Measurements from ENCODE around the gene DNM2. TPM values are rescaled to one million over a fixed set of nuclear protein-coding genes. Genes with fewer than 3 reads are reported as not detected.

The DNM2 gene
- total and polyA plus RNA-seq, 9 of the 15 experiments (the other 6 are each of a cell fraction or from before 2014, with no cell fraction given) = 2.2 to 161 (median 72.6) TPM

- Histone ChIP-seq H3K9ac (ENCODE audit: insufficient read depth in 1 of 2, low read depth in 2 of 2, low read length in 2 of 2) (no peak overlapping the region), H2AFZ (ENCODE audit: low read depth, low read length) (no peak overlapping the region), H3K4me2 (ENCODE audit: insufficient read depth, low read length) (no peak overlapping the region), H3K27me3 (ENCODE audit: control insufficient read depth in 2 of 2, insufficient read depth in 2 of 2, low read length in 2 of 2) (peaks cover 3 to 4% of the 10 kb centered on the region in 2 experiments; a peak in 2 of 5 replicates), H3K9me1 (ENCODE audit: control insufficient read depth, insufficient read depth, low read length) (peaks cover 9% of the 10 kb centered on the region), H3K4me1 (replicated peaks in 1 of 2; ENCODE audit: control insufficient read depth in 2 of 2, insufficient read depth in 2 of 2, low read length in 2 of 2) (peaks cover 6 to 30% of the 10 kb centered on the region in 2 experiments; a peak in 4 of 5 replicates), H3K36me3 (ENCODE audit: control insufficient read depth, insufficient read depth, low read length) (peaks cover 58% of the 10 kb centered on the region; the same call in 2 of the 3 replicates), H3K27ac (ENCODE audit: extremely low read depth, low read depth, low read length) (no peak overlapping the region), H3K79me2 (ENCODE audit: control insufficient read depth, insufficient read depth, low read length) (no peaks in the 10 kb centered on the region), H3K4me3 (no peak overlapping the region), H3K9me3 (replicated peaks; ENCODE audit: control insufficient read depth, insufficient read depth, low read depth, low read length) (no peaks in the 10 kb centered on the region), H4K20me1 (replicated peaks; ENCODE audit: control insufficient read depth, insufficient read depth, low read length) (peaks cover 41% of the 10 kb centered on the region)
- no TSS peak for BruUV-seq (replicated peaks)
- no peak for ATAC-seq
- ChIA-PET CTCF (ENCODE audit: low intra/inter-chr PET ratio) (no interaction called here), POLR2A (interaction anchor here (0.5 to 2.8 kb wide), 7 partner anchors 9 to 191 kb away, joined by 3 to 13 read pairs (median 4); no protein-coding TSS in a partner anchor)
- WGBS (ENCODE audit: insufficient coverage, low coverage, missing lambda C conversion rate) = 88% methylated on average over 5 of the region's 5 CpGs
- no peak for FAIRE-seq
- DNase-seq (ENCODE audit: extremely low read depth in 1 of 4, low spot score in 3 of 4) = no peak
- in situ Hi-C loops (cut with MboI) (no loop called here), intact Hi-C loops (cut with micrococcal nuclease) (no loop called here)
- no peak for TF ChIP-seq FOXP1 (CRISPR knock-in tag; IDR thresholded peaks at IDR 0.05)
- TF ChIP-seq ZBTB40 (IDR thresholded peaks at IDR 0.05) = no peak
- no peak for TF ChIP-seq ZBTB40 (CRISPR knock-in tag; IDR thresholded peaks at IDR 0.05)
- TF ChIP-seq POLR2G (IDR thresholded peaks at IDR 0.05; ENCODE audit: low read depth, low read length) = peak; percentile 46
- no peak for TF ChIP-seq REST (IDR thresholded peaks at IDR 0.05; ENCODE audit: borderline replicate concordance)
- TF ChIP-seq REST (CRISPR knock-in tag; IDR thresholded peaks at IDR 0.05; ENCODE audit: low read depth) = no peak
These were observed 26.0 kb upstream of the DNM2 start for GRCh38 chr19:10691883-10692282.
